HUDEP-2 (cell line): ENCODE measurements around the gene CPA1.

Experiments used
- DNase-seq, 76 experiments: peaks; one replicate each; lab custom pipeline; 2025; ENCODE audit not compliant: unreplicated experiment in 76 of 76; lab: John Stamatoyannopoulos, UW

CPA1 gene

GRCh38 chr7:130423501-130424037 lies 43.3 kb downstream of the CPA1 start:
- no peak for DNase-seq

- DNase-seq = no peak
Observed at GRCh38 chr7:130425796-130426195, 45.5 kb downstream of the CPA1 start.

- no peak for DNase-seq
Observed at GRCh38 chr7:130426564-130426963, 46.3 kb downstream of the CPA1 start.

GRCh38 chr7:130429019-130429418 lies 48.7 kb downstream of the CPA1 start:
- DNase-seq = no peak

GRCh38 chr7:130430115-130430514 lies 49.8 kb downstream of the CPA1 start:
- DNase-seq = no peak

- DNase-seq = no peak
Observed at GRCh38 chr7:130430841-130431666, 50.8 kb downstream of the CPA1 start.

GRCh38 chr7:130432886-130433285 lies 52.6 kb downstream of the CPA1 start:
- DNase-seq = no peak

- DNase-seq = no peak
Observed at GRCh38 chr7:130433301-130433700, 53.0 kb downstream of the CPA1 start.

GRCh38 chr7:130435311-130435854 lies 55.1 kb downstream of the CPA1 start:
- no peak for DNase-seq

- DNase-seq = no peak
Observed at GRCh38 chr7:130436253-130436652, 56.0 kb downstream of the CPA1 start.
